DND-41 (cell line): ENCODE measurements around the gene RASGRF1.

Experiments
- ATAC-seq: fragments of 200-7000 bp; cut with Tn5 transposase; 3 replicates; pipeline ENCODE4 v1.9.1; 2021; ENCODE audit warnings: low read depth; ENCODE audit not compliant: insufficient read depth
- DNase-seq: peaks from one replicate; pipeline ENCODE4 v3.0.0-alpha.2; 2020
- H2AFZ ChIP-seq: 2 replicates; pipeline ENCODE4 v1.6.0; 2012; ENCODE audit warnings: low read depth, low read length
- H3K27ac ChIP-seq: 2 replicates; pipeline ENCODE4 v1.5.1; 2012; ENCODE audit warnings: low read length, inconsistent platforms
- H3K27me3 ChIP-seq: fragments of 200-600 bp; sonication (generic); 2 replicates; pipeline ENCODE4 v1.6.0; 2012; ENCODE audit warnings: low read length, mild to moderate bottlenecking, inconsistent platforms; ENCODE audit not compliant: insufficient read depth, poor library complexity
- H3K36me3 ChIP-seq: 2 replicates; pipeline ENCODE4 v1.5.1; 2012; ENCODE audit warnings: low read length, inconsistent platforms; ENCODE audit not compliant: insufficient read depth
- H3K4me1 ChIP-seq: 2 replicates; pipeline ENCODE4 v1.5.1; 2012; ENCODE audit warnings: mild to moderate bottlenecking, low read length; ENCODE audit not compliant: insufficient read depth
- H3K4me2 ChIP-seq: 2 replicates; pipeline ENCODE4 v1.6.0; 2012; ENCODE audit warnings: mild to moderate bottlenecking, moderate library complexity, low read length, inconsistent platforms; ENCODE audit not compliant: insufficient read depth
- H3K4me3 ChIP-seq, 2 experiments: fragments of 200-600 bp in 1 of 2; shearing (Covaris generic) in 1 of 2; 2 replicates each; pipeline ENCODE4 v1.5.1; 2012 to 2016; ENCODE audit warnings: inconsistent platforms in 2 of 2, low read length in 2 of 2, mild to moderate bottlenecking in 2 of 2, low read depth in 1 of 2, moderate library complexity in 1 of 2
- H3K79me2 ChIP-seq: 2 replicates; pipeline ENCODE4 v1.6.0; 2012; ENCODE audit warnings: low read length, inconsistent platforms; ENCODE audit not compliant: insufficient read depth
- H3K9ac ChIP-seq: 2 replicates; pipeline ENCODE4 v1.6.0; 2012; ENCODE audit warnings: low read depth, mild to moderate bottlenecking, inconsistent platforms, low read length, moderate library complexity
- H3K9me3 ChIP-seq: 2 replicates; pipeline ENCODE4 v1.5.1; 2012; ENCODE audit warnings: low read length, moderate library complexity, mild to moderate bottlenecking, inconsistent platforms; ENCODE audit not compliant: insufficient read depth, severe bottlenecking
- H4K20me1 ChIP-seq: 2 replicates; pipeline ENCODE4 v1.6.0; 2012; ENCODE audit warnings: low read length; ENCODE audit not compliant: insufficient read depth
- CTCF ChIP-seq: IDR thresholded peaks from 2 replicates; pipeline ENCODE4 v1.5.1; 2012; ENCODE audit warnings: borderline replicate concordance, low read length, moderate library complexity, mild to moderate bottlenecking; ENCODE audit not compliant: poor library complexity, severe bottlenecking; ENCODE audit errors: extremely low read depth
- EZH2 ChIP-seq: IDR thresholded peaks from 3 replicates; pipeline ENCODE4 v1.6.1; 2012; ENCODE audit warnings: borderline replicate concordance, low read depth, mild to moderate bottlenecking, moderate library complexity, low read length, inconsistent platforms; ENCODE audit not compliant: severe bottlenecking

RASGRF1 gene

DNA sequence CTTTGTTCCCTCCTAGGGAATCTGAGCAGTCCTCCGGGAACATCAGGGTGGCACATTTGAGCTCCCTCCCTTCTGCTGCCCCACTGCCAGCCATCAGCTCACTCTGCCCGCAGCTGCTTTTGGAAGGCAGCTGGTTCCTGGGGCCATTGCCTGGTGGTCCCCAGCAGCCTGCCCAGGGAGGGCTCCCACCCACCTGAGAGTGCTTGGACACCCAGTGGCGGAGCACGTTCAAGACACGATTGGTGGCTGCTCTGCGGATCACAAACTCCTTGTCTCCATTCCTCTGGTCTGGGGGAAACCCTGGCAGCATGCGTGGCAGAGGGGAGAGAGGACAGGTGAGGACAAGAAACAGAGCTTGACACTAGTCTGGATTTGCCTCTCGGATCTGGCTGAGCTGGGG lies 92.1 kb downstream of the RASGRF1 start:
- H3K27me3 ChIP-seq = no peaks in the 10 kb centered on the region
- H3K4me2 ChIP-seq = no peak overlapping the region
- H4K20me1 ChIP-seq = no peaks in the 10 kb centered on the region
- H3K4me1 ChIP-seq = no peaks in the 10 kb centered on the region
- no peak overlapping the region for H2AFZ ChIP-seq
- no peak for TF ChIP-seq EZH2
- TF ChIP-seq CTCF = no peak
- ATAC-seq (no peak), DNase-seq (no peak)
- no peak overlapping the region for H3K4me3 ChIP-seq
- H3K9ac ChIP-seq = no peak overlapping the region
- no peaks in the 10 kb centered on the region for H3K36me3 ChIP-seq
- H3K27ac ChIP-seq = no peak overlapping the region
- H3K9me3 ChIP-seq = no peaks in the 10 kb centered on the region
- no peaks in the 10 kb centered on the region for H3K79me2 ChIP-seq

DNA sequence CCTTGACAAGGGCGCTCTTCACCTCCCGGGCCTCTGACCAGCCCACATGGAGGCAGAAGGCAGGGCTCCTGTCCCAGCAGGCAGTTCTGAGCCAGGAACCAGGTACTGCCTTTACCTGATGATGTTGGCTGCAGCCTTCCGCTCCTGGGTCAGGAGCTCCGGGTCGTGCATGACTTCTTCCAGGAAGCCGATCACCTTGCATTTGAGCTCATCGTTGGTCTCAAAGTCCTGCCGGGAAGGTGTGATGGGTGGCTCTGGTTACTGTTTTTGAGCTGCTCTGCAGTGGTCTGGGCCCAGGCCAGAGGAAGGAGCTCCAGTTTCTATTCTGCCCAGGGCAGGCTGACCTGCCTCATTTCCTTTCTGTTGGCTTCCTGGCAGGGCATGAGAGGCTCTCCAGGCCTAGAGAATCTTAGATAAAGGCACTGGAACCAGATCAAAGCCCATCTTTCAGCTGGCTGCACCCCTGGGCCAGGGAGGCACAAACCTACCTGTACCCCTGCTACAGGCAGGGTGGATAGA lies 92.5 kb downstream of the RASGRF1 start:
- no peaks in the 10 kb centered on the region for H3K4me1 ChIP-seq
- no peak for ATAC-seq
- H3K9ac ChIP-seq = no peak overlapping the region

DNA sequence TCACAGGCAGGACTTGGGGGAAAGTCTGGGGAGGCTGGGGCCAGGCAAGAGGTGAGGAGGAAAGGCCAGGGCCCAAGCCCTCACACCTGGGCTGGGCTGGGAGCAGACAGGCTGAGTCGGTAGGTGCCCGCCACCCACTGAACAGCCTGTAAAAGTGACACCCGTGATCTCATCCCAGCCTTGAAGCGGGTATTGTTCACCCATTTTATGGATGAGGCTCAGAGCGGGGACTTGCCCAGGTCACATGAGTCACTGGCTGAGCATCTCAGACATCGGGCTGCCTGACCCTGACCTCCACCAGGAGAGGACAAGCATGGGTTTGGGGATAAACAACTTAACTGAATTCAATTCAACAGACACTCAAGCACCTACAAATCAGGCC lies 93.7 kb downstream of the RASGRF1 start:
- ATAC-seq = no peak
- DNase-seq = no peak
- Histone ChIP-seq H3K79me2 (no peaks in the 10 kb centered on the region), H3K4me1 (no peaks in the 10 kb centered on the region), H3K27ac (no peak overlapping the region), H2AFZ (no peak overlapping the region), H3K4me3 (no peak overlapping the region), H3K9me3 (no peaks in the 10 kb centered on the region), H3K27me3 (no peaks in the 10 kb centered on the region), H3K4me2 (no peak overlapping the region), H4K20me1 (no peaks in the 10 kb centered on the region), H3K36me3 (no peaks in the 10 kb centered on the region), H3K9ac (no peak overlapping the region)
- TF ChIP-seq EZH2 (no peak), CTCF (no peak)

More for the DNA sequence above, 92.5 kb downstream of the RASGRF1 start:
- Histone ChIP-seq H3K36me3 (no peaks in the 10 kb centered on the region), H2AFZ (no peak overlapping the region), H3K27me3 (no peaks in the 10 kb centered on the region), H3K27ac (no peak overlapping the region), H3K4me2 (no peak overlapping the region), H3K4me3 (no peak overlapping the region), H4K20me1 (no peaks in the 10 kb centered on the region), H3K9me3 (no peaks in the 10 kb centered on the region), H3K79me2 (no peaks in the 10 kb centered on the region)
- TF ChIP-seq EZH2 (no peak), CTCF (no peak)
- no peak for DNase-seq
